AG09319 (cell line): ENCODE data around the gene GRAMD2B.

Experiments used
- DNase-seq: peaks from one replicate; pipeline ENCODE4 v3.0.0-alpha.2; 2010; ENCODE audit warnings: low read depth; ENCODE audit errors: extremely low read depth
- TF ChIP-seq, protein P1 (sequence below): IDR thresholded peaks from 2 replicates; pipeline ENCODE4 v1.5.1; 2011; ENCODE audit warnings: low read depth, mild to moderate bottlenecking, inconsistent platforms, low read length, moderate library complexity

Gene GRAMD2B

DNA sequence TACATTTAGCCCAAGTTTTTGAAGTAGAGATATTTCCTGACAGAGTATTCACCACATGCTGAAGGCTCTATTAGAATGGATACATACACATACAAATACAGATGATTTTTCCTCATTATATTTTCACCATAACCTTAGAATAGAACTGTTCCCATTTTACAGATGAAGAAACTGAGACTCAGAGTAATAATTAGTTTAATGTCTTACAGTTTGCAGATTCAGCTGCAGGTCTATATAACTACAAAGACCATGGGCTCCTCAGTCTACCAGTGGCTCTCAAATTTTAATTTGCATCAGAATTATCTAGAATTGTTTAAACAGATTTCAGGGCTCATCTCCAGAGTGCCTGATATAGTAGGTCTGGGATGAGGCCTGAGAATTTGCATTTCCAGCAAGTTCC is 64.4 kb downstream of the GRAMD2B start:
- TF ChIP-seq, protein P1, sequence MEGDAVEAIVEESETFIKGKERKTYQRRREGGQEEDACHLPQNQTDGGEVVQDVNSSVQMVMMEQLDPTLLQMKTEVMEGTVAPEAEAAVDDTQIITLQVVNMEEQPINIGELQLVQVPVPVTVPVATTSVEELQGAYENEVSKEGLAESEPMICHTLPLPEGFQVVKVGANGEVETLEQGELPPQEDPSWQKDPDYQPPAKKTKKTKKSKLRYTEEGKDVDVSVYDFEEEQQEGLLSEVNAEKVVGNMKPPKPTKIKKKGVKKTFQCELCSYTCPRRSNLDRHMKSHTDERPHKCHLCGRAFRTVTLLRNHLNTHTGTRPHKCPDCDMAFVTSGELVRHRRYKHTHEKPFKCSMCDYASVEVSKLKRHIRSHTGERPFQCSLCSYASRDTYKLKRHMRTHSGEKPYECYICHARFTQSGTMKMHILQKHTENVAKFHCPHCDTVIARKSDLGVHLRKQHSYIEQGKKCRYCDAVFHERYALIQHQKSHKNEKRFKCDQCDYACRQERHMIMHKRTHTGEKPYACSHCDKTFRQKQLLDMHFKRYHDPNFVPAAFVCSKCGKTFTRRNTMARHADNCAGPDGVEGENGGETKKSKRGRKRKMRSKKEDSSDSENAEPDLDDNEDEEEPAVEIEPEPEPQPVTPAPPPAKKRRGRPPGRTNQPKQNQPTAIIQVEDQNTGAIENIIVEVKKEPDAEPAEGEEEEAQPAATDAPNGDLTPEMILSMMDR = no peak
- DNase-seq = no peak

- DNase-seq = no peak
- TF ChIP-seq, protein P1 = no peak
Observed at GRCh38 chr5:126488443-126489065, 65.3 kb downstream of the GRAMD2B start.

DNA sequence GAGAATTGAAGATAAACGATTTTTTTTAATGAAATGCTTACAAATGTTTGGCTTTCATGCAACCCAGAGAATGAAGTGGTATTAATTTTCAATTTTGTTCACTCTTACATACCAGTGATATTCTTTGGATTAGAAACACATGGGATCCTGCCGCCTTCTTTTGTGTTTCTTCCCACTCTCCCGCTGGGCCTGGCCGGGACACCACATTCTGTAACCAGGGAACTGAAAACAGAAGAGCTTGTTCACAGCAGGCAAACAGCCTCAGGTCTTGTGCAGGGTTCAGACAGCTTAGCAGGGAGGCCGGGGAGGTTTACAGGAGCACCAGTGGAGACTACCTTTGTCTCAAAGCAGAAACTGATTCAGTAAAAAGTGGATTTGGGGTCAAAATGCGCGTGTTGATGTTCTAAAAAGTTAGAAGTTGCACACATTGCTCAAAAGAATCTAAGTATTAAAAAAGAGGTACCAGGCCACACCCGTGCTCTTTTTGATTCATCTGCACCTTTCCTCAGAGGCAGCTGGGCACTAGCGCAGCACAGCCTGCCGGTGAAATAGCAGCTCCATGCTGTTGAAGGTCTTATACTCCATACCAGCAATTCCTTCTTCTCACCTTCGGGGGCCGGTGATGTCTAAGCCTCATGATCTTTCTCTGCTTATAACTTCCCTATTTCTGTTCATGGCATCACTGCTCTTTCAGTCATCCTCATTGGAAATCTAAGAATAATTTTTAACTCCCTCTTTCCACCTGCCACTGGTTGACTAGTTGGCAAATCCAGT is 67.1 kb downstream of the GRAMD2B start:
- TF ChIP-seq, protein P1 = peak; percentile 19

DNA sequence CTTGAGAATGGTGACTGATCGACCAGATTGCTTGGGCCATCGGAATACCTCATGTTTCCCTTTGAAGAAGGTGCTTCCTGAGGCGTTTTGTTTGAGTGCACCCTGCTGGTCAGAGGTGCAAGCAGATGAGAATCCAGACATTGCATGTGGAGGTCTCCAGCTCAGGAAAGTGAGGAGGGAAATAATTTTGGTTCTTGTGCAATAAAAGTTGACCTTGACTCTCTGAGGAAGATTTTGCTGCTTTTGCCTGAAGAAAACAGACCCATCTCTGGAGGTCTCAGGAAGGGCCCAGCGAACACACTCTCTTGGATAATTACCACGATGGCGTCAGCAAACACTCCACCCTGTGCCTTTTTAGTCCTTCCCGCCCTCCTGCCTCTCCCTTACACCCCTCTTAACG is 69.7 kb downstream of the GRAMD2B start:
- DNase-seq = no peak
- TF ChIP-seq, protein P1 = peak; percentile 12

More for the DNA sequence above, 67.1 kb downstream of the GRAMD2B start:
- peak; percentile 87 for DNase-seq

- TF ChIP-seq, protein P1 = no peak
Observed at GRCh38 chr5:126494393-126494792, 71.2 kb downstream of the GRAMD2B start.

DNA sequence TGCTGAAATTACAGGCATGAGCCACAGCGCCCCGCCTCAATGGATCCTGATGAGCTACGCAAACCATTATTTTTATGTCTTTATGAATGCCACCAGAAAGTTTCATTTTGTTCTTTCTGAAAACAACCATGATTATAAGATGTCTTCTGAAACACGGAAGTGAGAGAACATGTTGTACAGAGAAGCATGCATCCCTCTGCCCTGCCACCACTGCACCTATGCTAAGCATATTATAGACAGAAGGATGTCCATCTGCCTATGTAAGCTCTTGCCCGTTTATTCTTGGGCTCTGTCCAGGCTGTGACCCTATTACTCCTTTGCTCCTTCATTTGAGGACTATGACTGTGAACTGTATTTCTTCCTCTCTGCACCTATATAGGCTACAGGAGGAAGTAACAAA is 74.3 kb downstream of the GRAMD2B start:
- TF ChIP-seq, protein P1 = no peak
- no peak for DNase-seq

More at GRCh38 chr5:126494393-126494792, 71.2 kb downstream of the GRAMD2B start:
- no peak for DNase-seq

DNA sequence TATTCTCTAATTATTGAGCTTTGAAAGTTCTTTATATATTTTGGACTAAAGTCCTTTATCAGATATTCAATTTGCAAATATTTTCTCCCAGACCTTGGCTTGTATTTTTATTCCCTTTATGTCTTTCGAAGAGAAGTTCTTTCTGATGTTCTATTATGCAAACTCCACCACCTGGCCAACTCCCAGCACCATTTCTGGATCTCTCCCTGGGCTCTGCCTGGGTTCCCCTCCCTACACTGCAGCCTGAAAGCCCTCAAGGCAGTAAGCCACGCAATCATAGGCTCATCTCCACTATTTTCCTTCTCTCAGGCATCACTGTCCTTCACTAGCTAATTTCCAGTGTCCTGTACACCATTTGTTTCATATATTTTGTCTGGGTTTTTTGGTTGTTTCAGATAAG is 76.1 kb downstream of the GRAMD2B start:
- TF ChIP-seq, protein P1 = no peak

More for the DNA sequence above, 76.1 kb downstream of the GRAMD2B start:
- no peak for DNase-seq
